Glutamatergic neuron (in vitro differentiated cells): ENCODE measurements around the gene RAPGEF1. TPM values are rescaled to one million over a fixed set of nuclear protein-coding genes. Genes with fewer than 3 reads are reported as not detected.

Experiments
- DNase-seq: peaks from one replicate; pipeline ENCODE4 v3.0.0; 2022
- H3K27ac Mint-ChIP-seq: one replicate; pipeline ENCODE4 v1.8.0; 2020; ENCODE audit warnings: mild to moderate bottlenecking, mixed read lengths, inconsistent platforms; ENCODE audit not compliant: unreplicated experiment
- H3K27me3 Mint-ChIP-seq: one replicate; pipeline ENCODE4 v1.8.0; 2020; ENCODE audit warnings: mild to moderate bottlenecking, moderate library complexity, mixed read lengths, inconsistent platforms; ENCODE audit not compliant: unreplicated experiment
- H3K36me3 Mint-ChIP-seq: one replicate; pipeline ENCODE4 v1.8.0; 2020; ENCODE audit warnings: mild to moderate bottlenecking, mixed read lengths, inconsistent platforms; ENCODE audit not compliant: unreplicated experiment
- H3K4me1 Mint-ChIP-seq: one replicate; pipeline ENCODE4 v1.8.0; 2020; ENCODE audit warnings: mild to moderate bottlenecking, low read depth, mixed read lengths, inconsistent platforms; ENCODE audit not compliant: unreplicated experiment
- H3K4me3 Mint-ChIP-seq: one replicate; pipeline ENCODE4 v1.8.0; 2020; ENCODE audit warnings: mild to moderate bottlenecking, mixed read lengths, inconsistent platforms; ENCODE audit not compliant: unreplicated experiment
- H3K9me3 Mint-ChIP-seq: one replicate; pipeline ENCODE4 v1.8.0; 2020; ENCODE audit warnings: mild to moderate bottlenecking, moderate library complexity, mixed read lengths, inconsistent platforms; ENCODE audit not compliant: unreplicated experiment
- CTCF ChIP-seq: fragments of 200-600 bp; sonication (generic); IDR thresholded peaks from one replicate; pipeline ENCODE4 v1.5.0; 2021; ENCODE audit not compliant: partially characterized antibody, unreplicated experiment
- total RNA-seq: library from RNA; stranded (reverse); fragmentation: NEBNext Ultra II Directional; extraction: Animal tissue kit (Norgen Biotek cat#: 25700); gene quantifications from one replicate; pipeline ENCODE4 v1.2.1, GENCODE V29; 2021; ENCODE audit not compliant: unreplicated experiment

Gene RAPGEF1
- total RNA-seq, 1 donor from 2014 or later = 319 TPM

DNA sequence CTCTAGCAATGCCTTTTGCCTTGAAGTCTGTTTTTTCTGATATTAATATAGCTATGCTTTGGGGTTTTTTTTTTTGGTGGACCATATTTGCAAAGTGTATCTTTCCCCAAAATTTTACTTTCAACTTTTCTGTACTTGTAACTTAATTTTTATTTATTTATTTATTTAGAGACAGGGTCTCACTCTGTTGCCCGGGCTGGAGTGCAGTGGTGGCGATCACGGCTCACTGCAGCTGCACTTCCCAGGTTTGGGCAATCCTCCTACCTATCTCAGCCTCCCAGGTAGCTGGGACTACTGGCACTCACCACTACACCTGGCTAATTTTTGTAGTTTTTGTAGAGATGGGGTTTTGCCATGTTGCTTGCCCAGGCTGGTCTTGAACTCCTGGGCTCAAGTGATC is 173.7 kb downstream of the RAPGEF1 start:
- peaks cover 15% of the 10 kb centered on the region for H3K9me3 Mint-ChIP-seq
- H3K27me3 Mint-ChIP-seq = peaks cover 5% of the 10 kb centered on the region

DNA sequence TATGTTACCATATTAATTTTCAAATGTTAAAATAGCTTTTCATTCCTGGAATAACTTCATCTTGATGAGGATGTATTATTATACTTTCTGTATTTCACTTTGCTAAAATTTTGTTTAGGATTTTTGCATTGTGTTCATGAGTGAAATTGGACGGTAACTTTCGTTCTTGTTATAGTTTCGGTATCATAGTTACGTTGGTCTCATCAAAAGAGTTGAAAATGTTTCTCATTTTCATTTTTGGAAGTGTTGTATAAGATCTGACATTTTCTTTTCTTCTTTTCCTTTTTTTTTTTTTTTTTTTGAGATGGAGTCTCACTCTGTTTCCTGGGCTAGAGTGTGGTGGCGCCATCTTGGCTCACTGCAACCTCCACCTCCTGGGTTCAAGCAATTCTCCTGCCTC is 174.5 kb downstream of the RAPGEF1 start:
- peaks cover 9% of the 10 kb centered on the region for H3K36me3 Mint-ChIP-seq
- TF ChIP-seq CTCF = no peak
- no peak for DNase-seq
- peaks cover 4% of the 10 kb centered on the region for H3K27me3 Mint-ChIP-seq
- no peak overlapping the region for H3K27ac Mint-ChIP-seq
- H3K4me1 Mint-ChIP-seq = no peaks in the 10 kb centered on the region
- peaks cover 15% of the 10 kb centered on the region for H3K9me3 Mint-ChIP-seq
- H3K4me3 Mint-ChIP-seq = no peak overlapping the region

More for the DNA sequence above, 173.7 kb downstream of the RAPGEF1 start:
- peak overlapping the region; percentile 28 for H3K27ac Mint-ChIP-seq
- H3K4me3 Mint-ChIP-seq = no peak overlapping the region
- no peak for TF ChIP-seq CTCF
- no peak for DNase-seq
- peaks cover 9% of the 10 kb centered on the region for H3K36me3 Mint-ChIP-seq
- H3K4me1 Mint-ChIP-seq = no peaks in the 10 kb centered on the region

GRCh38 chr9:131562032-131562959 is 177.6 kb downstream of the RAPGEF1 start:
- Mint-ChIP-seq H3K4me3 (no peak overlapping the region), H3K27ac (no peak overlapping the region), H3K9me3 (peaks cover 11% of the 10 kb centered on the region), H3K4me1 (no peaks in the 10 kb centered on the region), H3K27me3 (peaks cover 2% of the 10 kb centered on the region), H3K36me3 (no peaks in the 10 kb centered on the region)
- no peak for TF ChIP-seq CTCF
- no peak for DNase-seq

DNA sequence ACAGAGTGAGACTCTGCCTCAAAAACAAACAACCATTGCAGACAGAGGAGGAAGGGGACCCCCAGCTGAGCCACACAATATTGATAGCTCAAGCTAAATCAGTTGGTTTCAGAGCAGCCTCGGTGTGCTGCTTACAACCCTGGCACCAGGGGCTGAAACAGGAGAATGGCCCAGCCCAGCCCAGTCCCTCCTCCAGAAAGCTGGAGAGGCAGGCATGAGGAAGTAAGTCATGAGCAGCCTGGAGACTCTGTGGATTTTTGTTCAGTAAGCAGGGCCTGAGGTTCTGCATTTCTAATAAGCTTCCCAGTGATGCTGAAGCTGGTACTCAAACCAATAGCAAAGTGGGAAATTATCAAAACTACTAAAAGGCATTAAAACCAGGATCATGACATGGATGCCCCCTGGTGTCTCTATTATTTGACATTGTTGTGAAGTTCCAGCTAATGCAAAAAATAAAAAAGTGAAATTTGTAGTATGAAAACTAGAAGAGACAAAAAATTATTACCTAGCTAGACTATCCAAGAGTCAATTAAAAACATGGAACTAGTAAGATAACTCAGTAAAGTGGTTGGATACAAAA is 180.4 kb downstream of the RAPGEF1 start:
- no peak for DNase-seq
- Mint-ChIP-seq H3K9me3 (peaks cover 8% of the 10 kb centered on the region), H3K27ac (no peak overlapping the region), H3K27me3 (peaks cover 15% of the 10 kb centered on the region), H3K4me1 (no peaks in the 10 kb centered on the region), H3K36me3 (peaks cover 12% of the 10 kb centered on the region), H3K4me3 (no peak overlapping the region)
- no peak for TF ChIP-seq CTCF
